Psoas muscle (tissue), 8 donors: ENCODE results near the gene TGFBR3L. TPM values are rescaled to one million over a fixed set of nuclear protein-coding genes. Genes with fewer than 3 reads are reported as not detected.

ENCODE experiments used
- ATAC-seq, 4 donors: fragments of 200-7000 bp; cut with Tn5 transposase; one replicate each; pipeline ENCODE4 v1.9.1; 2020; ENCODE audit warnings: moderate library complexity in 3 of 4, mild to moderate bottlenecking in 2 of 4
- DNase-seq, 2 donors: peaks; one replicate each; pipeline ENCODE4 v3.0.0-alpha.2; 2020
- H3K27ac ChIP-seq: fragments of 200-600 bp; one replicate; pipeline ENCODE4 v1.8.0; 2022
- H3K27me3 ChIP-seq, 3 donors: fragments of 200-600 bp in 1 of 3; one replicate each; pipeline versions ENCODE4 v1.6.1 to v1.8.0; 2013 to 2022; ENCODE audit warnings: low read length in 2 of 3, mild to moderate bottlenecking in 2 of 3, moderate library complexity in 1 of 3; ENCODE audit not compliant: insufficient read depth in 3 of 3
- H3K36me3 ChIP-seq, 2 donors: fragments of 200-600 bp in 1 of 2; one replicate each; pipeline versions ENCODE4 v1.6.1 to v1.8.0; 2013 to 2022; ENCODE audit warnings: low read depth in 1 of 2, mild to moderate bottlenecking in 1 of 2, moderate library complexity in 1 of 2; ENCODE audit not compliant: insufficient read depth in 1 of 2
- H3K4me1 ChIP-seq: fragments of 200-600 bp; one replicate; pipeline ENCODE4 v1.8.0; 2022
- H3K4me3 ChIP-seq: fragments of 200-600 bp; one replicate; pipeline ENCODE4 v1.8.0; 2022; ENCODE audit warnings: mild to moderate bottlenecking
- H3K9me3 ChIP-seq: fragments of 200-600 bp; one replicate; pipeline ENCODE4 v1.8.0; 2022
- WGBS, 3 donors: extraction: QIAGEN DNeasy Blood & Tissue Kit; methylation state at CpG; one replicate each; pipeline versions ENCODE4 v1.1.6 to v1.1.7; 2013; 5-methylcytosine and 5-hydroxymethylcytosine counted together
- intact Hi-C, 2 donors: fragments of 100-400 bp; cut with DNase I; formaldehyde crosslinking; loops; one replicate each; pipeline versions ENCODE4 v1.11.0 to v1.14.2; 2022
- polyA plus RNA-seq, 3 donors: library from polyadenylated mRNA; stranded (reverse); fragments of 200-250 nt; gene quantifications; one replicate each; pipeline ENCODE4 v1.2.3, GENCODE V29; 2013
- total RNA-seq, 4 donors: library from RNA; stranded (reverse); fragmentation: NEBNext Ultra II Directional in 2 of 4; extraction: Animal tissue kit (Norgen Biotek cat#: 25700) in 2 of 4; gene quantifications; one replicate each; pipeline versions ENCODE4 v1.2.1 to v1.2.4, GENCODE V29; 2021 to 2023
- TF ChIP-seq, protein P1 (sequence below): fragments of 200-600 bp; IDR thresholded peaks from one replicate; pipeline ENCODE4 v1.8.0; 2022; ENCODE audit warnings: antibody characterized with exemption
- donor health status: healthy with polysubstance abuse.
- donor health status: DM: no; HTN: no; CAD: no; lungs with moderate emphysema.
- donor health status: Bipolar disorder and iron deficiency.
- donor health status: healthy.
- donor health status: DM: yes; HTN: yes; CAD: no.
- donor health status: DM: no; HTN: no; CAD: no.
- donor health status: DM: no; HTN: no; CAD: no.
- donor health status: DM: yes; HTN: yes; CAD: no.

TGFBR3L gene
- total and polyA plus RNA-seq, 7 donors = 1.2 to 13.0 (median 4.5) TPM

DNA sequence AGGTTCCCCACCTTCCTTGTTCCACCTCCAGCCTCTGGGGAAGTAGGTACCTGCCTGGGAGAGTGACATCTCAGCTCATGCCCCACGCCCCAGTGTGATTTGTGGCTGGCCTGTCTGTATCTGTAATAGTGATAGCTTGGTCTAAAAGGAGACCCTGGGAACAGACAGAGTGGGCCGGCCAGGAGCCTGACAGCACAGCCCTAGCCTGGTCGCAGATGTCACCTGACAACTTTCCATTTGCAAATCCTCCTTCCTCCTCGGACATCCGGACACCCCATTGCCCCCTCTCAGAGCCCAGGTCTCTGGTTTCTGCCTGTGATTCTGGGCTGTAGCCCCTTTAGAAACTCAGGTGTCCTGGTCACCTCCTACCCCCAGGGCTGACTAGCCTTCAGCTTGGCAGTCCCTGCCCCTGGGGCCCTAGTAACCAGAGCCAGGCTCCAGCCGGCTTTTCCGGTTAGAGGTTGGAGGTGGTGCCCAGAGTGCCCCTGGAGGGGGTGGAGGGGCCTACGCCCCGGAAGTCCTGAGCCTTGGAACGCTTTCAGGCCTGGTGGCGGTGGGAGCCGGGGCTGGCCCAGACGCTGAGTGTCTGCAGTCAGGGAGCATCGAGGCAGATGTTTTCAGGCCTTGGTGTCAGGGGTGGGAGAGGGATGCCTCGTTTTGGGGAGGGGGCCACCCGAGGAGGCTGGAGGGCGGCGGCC is 19.9 kb upstream of the TGFBR3L start:
- no peak for ATAC-seq
- Histone ChIP-seq H3K27ac (no peak overlapping the region), H3K27me3 (peaks cover 0 to 21% (median 0%) of the 10 kb centered on the region in 3 donors), H3K4me1 (no peaks in the 10 kb centered on the region), H3K4me3 (no peak overlapping the region), H3K9me3 (no peaks in the 10 kb centered on the region), H3K36me3 (no peaks in the 10 kb centered on the region)
- DNase-seq = no peak
- 37 to 46% (median 40%) methylated on average over 17 to 18 of the region's 18 CpGs for WGBS, 3 donors
- intact Hi-C loops = no loop called here
- TF ChIP-seq, protein P1, sequence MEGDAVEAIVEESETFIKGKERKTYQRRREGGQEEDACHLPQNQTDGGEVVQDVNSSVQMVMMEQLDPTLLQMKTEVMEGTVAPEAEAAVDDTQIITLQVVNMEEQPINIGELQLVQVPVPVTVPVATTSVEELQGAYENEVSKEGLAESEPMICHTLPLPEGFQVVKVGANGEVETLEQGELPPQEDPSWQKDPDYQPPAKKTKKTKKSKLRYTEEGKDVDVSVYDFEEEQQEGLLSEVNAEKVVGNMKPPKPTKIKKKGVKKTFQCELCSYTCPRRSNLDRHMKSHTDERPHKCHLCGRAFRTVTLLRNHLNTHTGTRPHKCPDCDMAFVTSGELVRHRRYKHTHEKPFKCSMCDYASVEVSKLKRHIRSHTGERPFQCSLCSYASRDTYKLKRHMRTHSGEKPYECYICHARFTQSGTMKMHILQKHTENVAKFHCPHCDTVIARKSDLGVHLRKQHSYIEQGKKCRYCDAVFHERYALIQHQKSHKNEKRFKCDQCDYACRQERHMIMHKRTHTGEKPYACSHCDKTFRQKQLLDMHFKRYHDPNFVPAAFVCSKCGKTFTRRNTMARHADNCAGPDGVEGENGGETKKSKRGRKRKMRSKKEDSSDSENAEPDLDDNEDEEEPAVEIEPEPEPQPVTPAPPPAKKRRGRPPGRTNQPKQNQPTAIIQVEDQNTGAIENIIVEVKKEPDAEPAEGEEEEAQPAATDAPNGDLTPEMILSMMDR = no peak

DNA sequence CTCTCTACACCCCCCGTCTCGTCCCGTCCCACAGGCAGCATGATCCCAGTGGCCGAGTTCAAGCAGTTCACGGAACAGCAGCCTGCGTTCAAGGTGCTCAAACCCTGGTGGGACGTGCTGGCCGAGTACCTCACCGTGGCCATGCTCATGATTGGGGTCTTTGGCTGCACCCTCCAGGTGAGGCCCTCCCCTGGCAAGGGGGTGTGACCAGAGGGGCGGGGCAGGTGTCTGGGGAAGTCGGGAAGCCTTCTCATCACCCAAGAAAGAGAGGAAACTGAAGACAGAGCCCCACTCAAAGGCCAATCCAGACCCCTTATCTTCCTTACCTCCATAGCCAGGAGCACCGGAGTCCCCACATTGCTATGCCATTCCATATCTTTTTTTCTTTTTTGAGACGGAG is 19.1 kb upstream of the TGFBR3L start:
- WGBS, 3 donors = 82 to 84% (median 82%) methylated on average over 13 of the region's 13 CpGs
- intact Hi-C loops = no loop called here
- ATAC-seq (no peak), DNase-seq (no peak)
- TF ChIP-seq, protein P1 = no peak
- no peak overlapping the region for H3K27ac ChIP-seq
- no peak overlapping the region for H3K4me3 ChIP-seq
- no peaks in the 10 kb centered on the region for H3K9me3 ChIP-seq
- H3K36me3 ChIP-seq = no peaks in the 10 kb centered on the region
- H3K27me3 ChIP-seq = peaks cover 0 to 15% (median 0%) of the 10 kb centered on the region in 3 donors
- peaks cover 5% of the 10 kb centered on the region for H3K4me1 ChIP-seq

DNA sequence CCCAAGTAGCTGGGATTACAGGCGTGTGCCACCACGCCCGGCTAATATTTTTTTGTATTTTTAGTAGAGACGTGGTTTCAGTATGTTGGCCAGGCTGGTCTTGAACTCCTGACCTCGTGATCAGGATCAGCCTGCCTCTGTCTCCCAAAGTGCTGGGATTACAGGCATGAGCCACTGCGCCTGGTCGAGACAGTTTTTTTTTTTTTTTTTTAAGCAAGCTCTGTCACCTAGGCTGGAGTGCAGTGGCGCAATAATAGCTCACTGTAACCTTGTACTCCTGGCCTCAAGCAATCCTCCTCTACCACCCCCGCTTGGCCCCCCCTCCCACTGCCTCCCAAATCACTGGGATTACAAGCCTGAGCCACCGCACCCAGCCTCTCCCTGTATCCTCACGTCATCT is 17.3 kb upstream of the TGFBR3L start:
- Histone ChIP-seq H3K9me3 (no peaks in the 10 kb centered on the region), H3K4me1 (peaks cover 6% of the 10 kb centered on the region), H3K27ac (no peak overlapping the region), H3K4me3 (no peak overlapping the region), H3K36me3 (no peaks in the 10 kb centered on the region), H3K27me3 (peaks cover 0 to 15% (median 0%) of the 10 kb centered on the region in 3 donors)
- intact Hi-C loops = no loop called here
- DNase-seq = no peak
- TF ChIP-seq, protein P1 = no peak
- no peak for ATAC-seq
- 84 to 85% (median 84%) methylated on average over 11 of the region's 11 CpGs for WGBS, 3 donors

DNA sequence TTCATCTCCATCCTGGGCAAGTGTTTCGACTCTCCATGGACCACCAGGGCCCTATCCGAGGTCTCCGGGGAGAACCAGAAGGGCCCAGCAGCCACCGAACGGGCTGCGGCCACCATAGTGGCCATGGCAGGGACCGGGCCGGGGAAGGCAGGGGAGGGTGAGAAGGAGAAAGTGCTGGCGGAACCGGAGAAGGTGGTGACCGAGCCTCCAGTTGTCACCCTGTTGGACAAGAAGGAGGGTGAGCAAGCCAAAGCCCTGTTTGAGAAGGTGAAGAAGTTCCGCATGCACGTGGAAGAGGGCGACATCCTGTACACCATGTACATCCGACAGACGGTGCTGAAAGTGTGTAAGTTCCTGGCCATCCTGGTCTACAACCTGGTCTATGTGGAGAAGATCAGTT is 15.7 kb upstream of the TGFBR3L start:
- TF ChIP-seq, protein P1 = no peak
- no peak for DNase-seq
- WGBS, 3 donors = 91 to 92% (median 91%) methylated on average over 16 of the region's 16 CpGs
- H3K4me1 ChIP-seq = peaks cover 14% of the 10 kb centered on the region
- H3K27ac ChIP-seq = no peak overlapping the region
- no peaks in the 10 kb centered on the region for H3K9me3 ChIP-seq
- no peak overlapping the region for H3K4me3 ChIP-seq
- no peak for ATAC-seq
- intact Hi-C loops = no loop called here
- H3K36me3 ChIP-seq = no peaks in the 10 kb centered on the region
- H3K27me3 ChIP-seq = peaks cover 0 to 1% (median 0%) of the 10 kb centered on the region in 3 donors
